Measurements from ENCODE around the gene NDFIP1.

- TF ChIP-seq RNF2 (IDR thresholded peaks at IDR 0.05; ENCODE audit: borderline replicate concordance, low read depth, low read length, missing control alignments, poor library complexity, severe bottlenecking) = no peak
- no peak for TF ChIP-seq CTCF (IDR thresholded peaks at IDR 0.05; ENCODE audit: control extremely low read depth in 1 of 3, insufficient read depth in 1 of 3, low read depth in 1 of 3, low read length in 3 of 3)
- no peak for TF ChIP-seq NRF1 (IDR thresholded peaks at IDR 0.05; ENCODE audit: low read depth, low read length)
- no peak for TF ChIP-seq EZH2 (IDR thresholded peaks at IDR 0.05; ENCODE audit: low read depth, low read length, severe bottlenecking)
- TF ChIP-seq EP300 (IDR thresholded peaks at IDR 0.05; ENCODE audit: borderline replicate concordance in 1 of 2, low read depth in 2 of 2, low read length in 2 of 2) = no peak
- TF ChIP-seq SIN3A (conservative IDR thresholded peaks at IDR 0.05 in 1 of 2, IDR thresholded peaks at IDR 0.05 in 1 of 2; ENCODE audit: low read depth in 1 of 2, low read length in 2 of 2) = no peak
- no peak for TF ChIP-seq CBX5 (IDR thresholded peaks at IDR 0.05; ENCODE audit: low read depth, low read length)
- TF ChIP-seq RAD21 (IDR thresholded peaks at IDR 0.05 in 1 of 2, conservative IDR thresholded peaks at IDR 0.05 in 1 of 2; ENCODE audit: low read depth in 2 of 2, low read length in 2 of 2) = no peak
- no peak for TF ChIP-seq POLR2AphosphoS5 (IDR thresholded peaks at IDR 0.05; ENCODE audit: low read depth, low read length)
- no peak for TF ChIP-seq BRCA1 (IDR thresholded peaks at IDR 0.05; ENCODE audit: low read depth, low read length)
- no peak for TF ChIP-seq RXRA (IDR thresholded peaks at IDR 0.05; ENCODE audit: insufficient read depth, low read depth, low read length)
These were observed 50.8 kb downstream of the NDFIP1 start for GRCh38 chr5:142159354-142159753.
